Thyroid gland (tissue), 4 donors: ENCODE data around the gene STRIP2.
"Not testable (repeated sequence)": the region's sequence is repeated elsewhere in the genome, so short reads cannot be mapped to it uniquely, and the experiment has no call there.

Experiments used
- POLR2A ChIP-seq, 2 donors: fragments of 450-650 bp; IDR thresholded peaks; one replicate each; pipeline ENCODE4 v1.6.1; 2017; ENCODE audit warnings: antibody characterized with exemption in 2 of 2, mild to moderate bottlenecking in 2 of 2, moderate library complexity in 1 of 2
- TF ChIP-seq, protein P1 (sequence below), 6 experiments: fragments of 200-600 bp in 3 of 6; fragments of 450-650 bp in 3 of 6; sonication (generic) in 3 of 6; IDR thresholded peaks; one replicate each; pipeline ENCODE4 v1.5.1; 2016 to 2019; ENCODE audit warnings: antibody characterized with exemption in 6 of 6, mild to moderate bottlenecking in 2 of 6, inconsistent platforms in 1 of 6, moderate library complexity in 1 of 6

DNA sequence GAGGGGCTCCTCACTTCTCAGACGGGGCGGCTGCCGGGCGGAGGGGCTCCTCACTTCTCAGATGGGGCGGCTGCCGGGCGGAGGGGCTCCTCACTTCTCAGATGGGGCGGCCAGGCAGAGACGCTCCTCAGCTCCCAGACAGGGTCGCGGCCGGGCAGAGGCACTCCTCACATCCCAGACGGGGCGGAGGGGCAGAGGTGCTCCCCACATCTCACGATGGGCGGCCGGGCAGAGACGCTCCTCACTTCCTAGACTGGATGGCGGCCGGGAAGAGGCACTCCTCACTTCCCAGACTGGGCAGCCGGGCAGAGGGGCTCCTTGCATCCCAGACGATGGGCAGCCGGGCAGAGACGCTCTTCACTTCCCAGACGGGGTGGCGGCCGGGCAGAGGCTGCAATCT lies 42.2 kb downstream of the STRIP2 start:
- TF ChIP-seq POLR2A (IDR thresholded peaks at IDR 0.05): not testable (repeated sequence)
- TF ChIP-seq, protein P1, sequence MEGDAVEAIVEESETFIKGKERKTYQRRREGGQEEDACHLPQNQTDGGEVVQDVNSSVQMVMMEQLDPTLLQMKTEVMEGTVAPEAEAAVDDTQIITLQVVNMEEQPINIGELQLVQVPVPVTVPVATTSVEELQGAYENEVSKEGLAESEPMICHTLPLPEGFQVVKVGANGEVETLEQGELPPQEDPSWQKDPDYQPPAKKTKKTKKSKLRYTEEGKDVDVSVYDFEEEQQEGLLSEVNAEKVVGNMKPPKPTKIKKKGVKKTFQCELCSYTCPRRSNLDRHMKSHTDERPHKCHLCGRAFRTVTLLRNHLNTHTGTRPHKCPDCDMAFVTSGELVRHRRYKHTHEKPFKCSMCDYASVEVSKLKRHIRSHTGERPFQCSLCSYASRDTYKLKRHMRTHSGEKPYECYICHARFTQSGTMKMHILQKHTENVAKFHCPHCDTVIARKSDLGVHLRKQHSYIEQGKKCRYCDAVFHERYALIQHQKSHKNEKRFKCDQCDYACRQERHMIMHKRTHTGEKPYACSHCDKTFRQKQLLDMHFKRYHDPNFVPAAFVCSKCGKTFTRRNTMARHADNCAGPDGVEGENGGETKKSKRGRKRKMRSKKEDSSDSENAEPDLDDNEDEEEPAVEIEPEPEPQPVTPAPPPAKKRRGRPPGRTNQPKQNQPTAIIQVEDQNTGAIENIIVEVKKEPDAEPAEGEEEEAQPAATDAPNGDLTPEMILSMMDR (IDR thresholded peaks at IDR 0.05): not testable (repeated sequence)
